ENCODE results near the gene CTDSPL.

- TF ChIP-seq CTCF (IDR thresholded peaks at IDR 0.05; ENCODE audit: low read length) (no peak), EZH2phosphoT487 (IDR thresholded peaks at IDR 0.05; ENCODE audit: low read length) (no peak), EZH2 (optimal IDR thresholded peaks at IDR 0.05; ENCODE audit: low read depth, low read length) (no peak)
Measured at GRCh38 chr3:38007754-38008090, 146.0 kb downstream of the CTDSPL start.
